K562 (cell line): ENCODE results near the gene ZNF45. TPM values are rescaled to one million over a fixed set of nuclear protein-coding genes. Genes with fewer than 3 reads are reported as not detected.

Experiments
- ATAC-seq: fragments of 200-7000 bp; cut with Tn5 transposase; 3 replicates; pipeline ENCODE4 v1.9.1; 2020; ENCODE audit warnings: moderate library complexity
- BruUV-seq: library from RNA; stranded (reverse); fragments of 400-500 nt; replicated peaks from 2 replicates; lab custom pipeline; 2021; lab: Mats Ljungman, UMichigan
- CTCF ChIA-PET: fragments of 300-600 bp; formaldehyde crosslinking; extraction: SDS; loops from one replicate; lab custom pipeline; 2021; ENCODE audit warnings: low intra/inter-chr PET ratio; lab: Yijun Ruan, JAX
- POLR2A ChIA-PET: fragments of 300-600, 350-650 bp; sonication (Branson Sonifier 250); formaldehyde crosslinking; extraction: SDS; loops from one replicate; lab custom pipeline; 2021; ENCODE audit warnings: antibody characterized with exemption, inconsistent platforms; lab: Yijun Ruan, JAX
- DNase-seq, 4 experiments: peaks; one replicate each; pipeline versions ENCODE4 v3.0.0 to v3.0.0-alpha.2; 2011 to 2018; ENCODE audit warnings: low spot score in 3 of 4, mixed read lengths in 3 of 4; ENCODE audit errors: extremely low read depth in 1 of 4
- FAIRE-seq: peaks from 2 replicates; lab custom pipeline; 2011; peaks lifted over from hg19 to GRCh38; lab: Jason Lieb, UNC
- H2AFZ ChIP-seq: 2 replicates; pipeline ENCODE4 v1.6.0; 2011; ENCODE audit warnings: low read depth, low read length, control low read depth, inconsistent platforms
- H3K27ac ChIP-seq: fragments of 200-600 bp; 3 replicates; pipeline ENCODE4 v1.8.0; 2011; ENCODE audit warnings: low read depth, mild to moderate bottlenecking, control low read depth, inconsistent platforms, low read length, moderate library complexity, mixed read lengths; ENCODE audit errors: extremely low read depth
- H3K27me3 ChIP-seq, 2 experiments: fragments of 300-600 bp in 1 of 2; 2 replicates in 1 of 2; 3 replicates in 1 of 2; pipeline versions ENCODE4 v1.6.0 to v1.8.0; 2011; ENCODE audit warnings: inconsistent platforms in 2 of 2, low read length in 2 of 2, mild to moderate bottlenecking in 1 of 2, mixed read lengths in 1 of 2, moderate library complexity in 1 of 2; ENCODE audit not compliant: control insufficient read depth in 2 of 2, insufficient read depth in 2 of 2
- H3K36me3 ChIP-seq: fragments of 300-600 bp; 3 replicates; pipeline ENCODE4 v1.8.0; 2011; ENCODE audit warnings: mild to moderate bottlenecking, low read length, inconsistent platforms; ENCODE audit not compliant: control insufficient read depth, insufficient read depth
- H3K4me1 ChIP-seq, 2 experiments: fragments of 200-600 bp in 1 of 2; replicated peaks in 1 of 2; 2 replicates in 1 of 2; 3 replicates in 1 of 2; pipeline versions ENCODE4 v1.5.1 to v1.8.0; 2011; ENCODE audit warnings: inconsistent platforms in 2 of 2, low read length in 2 of 2, mild to moderate bottlenecking in 1 of 2, mixed read lengths in 1 of 2, moderate library complexity in 1 of 2; ENCODE audit not compliant: control insufficient read depth in 2 of 2, insufficient read depth in 2 of 2
- H3K4me2 ChIP-seq: 2 replicates; pipeline ENCODE4 v1.6.1; 2011; ENCODE audit warnings: low read length, control low read depth, inconsistent platforms, mixed read lengths; ENCODE audit not compliant: insufficient read depth
- H3K4me3 ChIP-seq: fragments of 200-600 bp; sonication (generic), shearing (Covaris generic); 2 replicates; pipeline ENCODE4 v1.5.1; 2016; ENCODE audit warnings: control low read depth, inconsistent platforms
- H3K79me2 ChIP-seq: fragments of 200-600 bp; 3 replicates; pipeline ENCODE4 v1.8.0; 2011; ENCODE audit warnings: low read length, inconsistent platforms; ENCODE audit not compliant: control insufficient read depth, insufficient read depth
- H3K9ac ChIP-seq, 2 experiments: 2 replicates each; pipeline versions ENCODE4 v1.6.0 to v1.6.1; 2011; ENCODE audit warnings: low read depth in 2 of 2, low read length in 2 of 2, control low read depth in 1 of 2, inconsistent platforms in 1 of 2, mild to moderate bottlenecking in 1 of 2, mixed read lengths in 1 of 2; ENCODE audit not compliant: insufficient read depth in 1 of 2
- H3K9me1 ChIP-seq: one replicate; pipeline ENCODE4 v1.6.0; 2011; ENCODE audit warnings: inconsistent platforms, mild to moderate bottlenecking, low read length, moderate library complexity; ENCODE audit not compliant: control insufficient read depth, insufficient read depth
- H3K9me3 ChIP-seq: replicated peaks from 2 replicates; pipeline ENCODE4 v1.5.1; 2011; ENCODE audit warnings: low read depth, low read length, inconsistent platforms; ENCODE audit not compliant: control insufficient read depth, insufficient read depth
- H4K20me1 ChIP-seq: replicated peaks from 2 replicates; pipeline ENCODE4 v1.6.1; 2011; ENCODE audit warnings: low read length, inconsistent platforms, mixed read lengths; ENCODE audit not compliant: control insufficient read depth, insufficient read depth
- CEBPB ChIP-seq: fragments of 450-650 bp; IDR thresholded peaks from 2 replicates; pipeline ENCODE4 v1.6.1; 2016; ENCODE audit warnings: missing genetic modification characterization, missing compliant biosample characterization
- CEBPG ChIP-seq, 3 experiments: fragments of 200-800 bp in 1 of 3; sonication (Bioruptor generic) in 1 of 3; sonication (generic) in 1 of 3; formaldehyde crosslinking in 1 of 3; IDR thresholded peaks in 2 of 3; conservative IDR thresholded peaks in 1 of 3; 2 replicates each; pipeline versions ENCODE4 v1.6.1 to v1.8.0; 2016 to 2022; ENCODE audit warnings: missing compliant biosample characterization in 2 of 3, missing genetic modification characterization in 2 of 3, mild to moderate bottlenecking in 1 of 3, missing genetic modification reagents in 1 of 3
- E2F4 ChIP-seq: sonication (generic); formaldehyde crosslinking; IDR thresholded peaks from 2 replicates; pipeline ENCODE4 v1.8.0; 2022; ENCODE audit warnings: mild to moderate bottlenecking, low read depth, missing genetic modification reagents
- MGA ChIP-seq: fragments of 450-650 bp; IDR thresholded peaks from 2 replicates; pipeline ENCODE4 v1.6.1; 2016; ENCODE audit warnings: mild to moderate bottlenecking, moderate library complexity
- NFE2L1 ChIP-seq: fragments of 450-650 bp; IDR thresholded peaks from 2 replicates; pipeline ENCODE4 v1.6.1; 2016; ENCODE audit warnings: missing genetic modification characterization, low read depth, mild to moderate bottlenecking, missing compliant biosample characterization, moderate library complexity, borderline replicate concordance
- TFE3 ChIP-seq: fragments of 450-650 bp; formaldehyde crosslinking; IDR thresholded peaks from 2 replicates; pipeline ENCODE4 v1.4.0; 2020; ENCODE audit warnings: mild to moderate bottlenecking, mixed read lengths
- WGBS: fragments of 100-300 bp; shearing (Covaris generic); methylation state at CpG from one replicate; pipeline ENCODE4 v1.1.6; 2016; ENCODE audit warnings: low coverage, mixed read lengths; ENCODE audit not compliant: insufficient coverage; ENCODE audit errors: missing lambda C conversion rate; 5-methylcytosine and 5-hydroxymethylcytosine counted together
- in situ Hi-C: fragments of 300-500 bp; cut with MboI; formaldehyde crosslinking; loops from 4 replicates; pipeline ENCODE4 v1.15.0; 2018; ENCODE audit warnings: inconsistent platforms, mixed read lengths
- intact Hi-C: fragments of 100-400 bp; cut with micrococcal nuclease; formaldehyde crosslinking; loops from 2 replicates; pipeline ENCODE4 v1.14.2; 2022
- polyA plus RNA-seq, 8 experiments: library from polyadenylated mRNA; depleted of rRNA in 4 of 8; stranded (reverse) in 5 of 8; unstranded in 3 of 8; fragments of >200 nt; fragmentation: Nextera tagmentation in 2 of 8; fragmentation: Illumina TruSeq in 1 of 8; extraction: Ambion mirVana in 2 of 8; extraction: Trizol in 1 of 8; gene quantifications; 2 replicates each; pipeline versions ENCODE4 v1.2.1 to v1.2.3, GENCODE V29; 2011 to 2014; ENCODE audit warnings: inconsistent platforms in 1 of 8, missing spikeins in 1 of 8
- total RNA-seq, 7 experiments: library from RNA; depleted of rRNA in 6 of 7; stranded (reverse); fragments of >200 nt in 6 of 7; fragmentation: Illumina TruSeq in 2 of 7; extraction: Trizol in 2 of 7; gene quantifications; 2 replicates each; pipeline versions ENCODE4 v1.2.1 to v1.2.3, GENCODE V29; 2011 to 2021; ENCODE audit warnings: low replicate concordance in 1 of 7

Gene ZNF45
- total and polyA plus RNA-seq, 9 of the 15 experiments (the other 6 are each of a cell fraction or from before 2014, with no cell fraction given) = 2.6 to 10.6 (median 9.4) TPM

GRCh38 chr19:43957891-43958290 is 22.8 kb upstream of the ZNF45 start:
- Histone ChIP-seq H3K4me1 (no peaks in the 10 kb centered on the region), H3K9me3 (0 out of 2 replicates have a peak, but pooled peaks cover 2% of the 10 kb centered on the region), H3K36me3 (no peaks in the 10 kb centered on the region), H3K9me1 (no peaks in the 10 kb centered on the region)
- POLR2A ChIA-PET = interaction anchor here (0.8 kb wide), 1 partner anchor 67 kb away, joined by 3 read pairs; the partner anchor contains the start of gene ZNF222
- DNase-seq = no peak
- 0 out of 2 replicates have a peak, but pooled peaks have one; percentile 2 for TF ChIP-seq TFE3 (CRISPR knock-in tag)
- no peak for TF ChIP-seq E2F4
- peak; percentile 61 for TF ChIP-seq CEBPB (tag)
- TF ChIP-seq MGA = no peak
- no peak for TF ChIP-seq NFE2L1
- TF ChIP-seq CEBPG (CRISPR knock-in tag; IDR thresholded peaks at IDR 0.05) = no peak
- TF ChIP-seq CEBPG (tag; conservative IDR thresholded peaks at IDR 0.05 in 1 of 2, IDR thresholded peaks at IDR 0.05 in 1 of 2) = peak; percentile 11 to 46; a peak in 1 of 4 replicates
- TF ChIP-seq, all 486 proteins: peak for 3
- CTCF ChIA-PET = no interaction called here
- no peak overlapping the region for H3K4me2 ChIP-seq
- no peak overlapping the region for H3K27ac ChIP-seq
- no peaks in the 10 kb centered on the region for H3K79me2 ChIP-seq
- H3K9ac ChIP-seq = no peak overlapping the region
- no peaks in the 10 kb centered on the region for H4K20me1 ChIP-seq
- in situ Hi-C loops = no loop called here
- H3K27me3 ChIP-seq = no peaks in the 10 kb centered on the region
- H3K4me3 ChIP-seq = no peak overlapping the region
- H2AFZ ChIP-seq = no peak overlapping the region
- ATAC-seq (no peak), FAIRE-seq (no peak)
- intact Hi-C loops = no loop called here
- BruUV-seq = no TSS peak
- 3% methylated on average over 3 of the region's 3 CpGs for WGBS
